HG03521 (cell line): ENCODE measurements around the gene NBEA.

Experiments used
- ATAC-seq: cut with Tn5 transposase; IDR thresholded peaks from one replicate; pipeline ENCODE4 v1.9.1; 2021; ENCODE audit warnings: mild to moderate bottlenecking, moderate library complexity; ENCODE audit not compliant: unreplicated experiment

NBEA gene

DNA sequence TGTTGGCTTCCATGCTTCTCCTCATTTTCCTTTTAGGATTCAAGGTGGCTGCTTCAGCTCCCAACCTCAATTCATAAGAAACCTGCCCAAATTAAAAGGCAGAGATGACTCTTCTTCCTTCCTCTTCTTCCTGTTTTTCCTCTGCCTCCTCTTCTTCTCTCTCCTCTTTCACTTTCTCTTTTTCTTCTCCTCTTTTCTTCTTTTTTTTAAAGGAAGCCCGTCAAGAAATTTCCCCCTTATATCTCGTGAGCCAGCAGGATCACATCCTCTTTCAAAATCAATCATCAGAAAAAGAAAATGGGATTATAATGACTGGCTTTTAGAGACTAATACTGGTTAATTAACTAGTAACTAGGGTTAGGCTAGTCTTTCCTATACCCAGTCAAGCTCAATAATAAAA is 220.3 kb downstream of the NBEA start:
- no peak for ATAC-seq

DNA sequence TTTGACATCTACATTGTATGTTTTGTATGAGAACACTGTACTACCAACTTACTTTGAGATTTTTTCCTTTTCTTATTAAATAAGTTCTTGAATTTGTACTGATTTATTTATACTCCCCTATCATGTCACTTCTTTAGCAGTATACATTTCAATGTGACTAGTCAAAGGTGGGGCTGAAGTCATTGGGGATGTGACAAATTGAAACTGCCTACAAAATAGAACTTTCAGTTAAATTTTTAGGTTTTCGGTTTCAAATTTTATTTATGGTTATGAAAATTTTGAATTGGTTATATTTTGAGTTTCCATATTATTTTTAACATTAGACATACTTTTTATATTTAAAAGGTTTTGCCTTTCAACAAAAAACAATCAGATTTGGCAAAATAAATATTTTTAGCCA is 221.6 kb downstream of the NBEA start:
- ATAC-seq = peak; percentile 50

DNA sequence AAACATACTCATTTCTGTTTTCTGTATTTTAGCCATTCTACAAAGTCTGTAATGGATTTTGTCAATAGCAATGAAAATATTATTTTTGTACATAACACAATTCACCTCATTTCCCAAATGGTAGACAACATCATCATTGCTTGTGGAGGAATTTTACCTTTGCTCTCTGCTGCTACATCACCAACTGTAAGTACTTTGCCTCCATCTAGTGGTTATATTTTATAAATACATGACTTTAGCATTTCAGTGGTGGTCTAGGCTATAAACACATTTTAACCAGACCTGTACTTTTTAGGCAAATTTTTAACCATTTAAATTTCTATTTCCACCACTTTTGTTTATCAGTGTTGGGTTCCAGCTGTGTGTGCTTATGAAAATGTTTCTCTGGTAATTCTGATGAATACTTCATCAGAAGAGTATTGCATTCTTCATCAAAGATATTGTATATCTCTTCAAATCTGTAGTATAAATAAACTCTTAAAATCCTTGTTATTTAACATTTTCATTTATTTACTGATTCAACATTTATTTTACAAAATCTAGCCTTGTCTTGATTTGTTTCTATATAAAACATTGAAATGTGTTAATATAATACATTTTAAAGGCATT is 222.4 kb downstream of the NBEA start:
- ATAC-seq = peak; percentile 78

DNA sequence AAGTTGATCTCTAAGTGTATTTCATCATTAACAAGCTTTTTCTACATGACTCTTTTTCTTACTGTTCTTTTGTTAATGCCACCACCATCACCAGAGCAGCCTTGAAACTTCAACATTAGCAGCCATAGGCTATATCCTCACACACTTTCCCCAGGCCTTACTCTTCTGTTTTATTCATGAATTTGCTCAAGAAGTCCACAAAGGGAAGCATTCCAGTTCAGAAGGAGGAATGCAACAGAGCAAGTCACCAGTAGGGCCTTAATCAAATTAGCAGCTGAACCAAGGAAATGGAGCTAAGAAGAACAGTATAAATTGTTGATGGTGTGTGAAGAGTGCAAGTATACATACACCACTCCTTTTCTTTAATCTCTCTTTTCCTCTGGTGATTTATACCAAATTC is 223.1 kb downstream of the NBEA start:
- ATAC-seq = no peak

GRCh38 chr13:35179494-35179893 is 237.4 kb downstream of the NBEA start:
- no peak for ATAC-seq

GRCh38 chr13:35179920-35180663 is 238.0 kb downstream of the NBEA start:
- ATAC-seq = no peak

DNA sequence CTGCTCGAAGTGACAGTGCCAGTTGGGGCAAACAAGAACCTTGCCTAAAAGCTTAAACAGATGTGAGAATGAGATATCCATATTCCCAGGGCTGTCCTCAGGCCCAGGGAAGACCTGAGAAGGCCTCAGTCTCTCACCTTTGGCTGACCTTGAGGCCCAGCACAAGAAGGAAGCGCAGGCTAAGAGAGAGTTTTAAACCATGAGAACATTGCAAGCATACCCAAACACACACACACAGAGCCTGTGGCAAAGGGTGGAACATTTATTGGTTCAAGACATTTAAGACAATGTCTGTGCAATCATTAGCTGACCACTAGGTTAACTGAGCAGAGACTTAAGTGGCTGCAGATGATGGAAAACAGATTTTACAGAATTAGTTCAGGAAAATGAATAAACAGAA is 248.2 kb downstream of the NBEA start:
- ATAC-seq = no peak

- no peak for ATAC-seq
Measured at GRCh38 chr13:35191883-35192282, 249.8 kb downstream of the NBEA start.

GRCh38 chr13:35198613-35199200 is 256.6 kb downstream of the NBEA start:
- ATAC-seq = no peak

GRCh38 chr13:35208587-35208986 is 266.5 kb downstream of the NBEA start:
- ATAC-seq = no peak

- ATAC-seq = no peak
Measured at GRCh38 chr13:35210261-35210660, 268.2 kb downstream of the NBEA start.

GRCh38 chr13:35211949-35212348 is 269.9 kb downstream of the NBEA start:
- ATAC-seq = no peak

- ATAC-seq = no peak
Measured at GRCh38 chr13:35213911-35214310, 271.8 kb downstream of the NBEA start.

DNA sequence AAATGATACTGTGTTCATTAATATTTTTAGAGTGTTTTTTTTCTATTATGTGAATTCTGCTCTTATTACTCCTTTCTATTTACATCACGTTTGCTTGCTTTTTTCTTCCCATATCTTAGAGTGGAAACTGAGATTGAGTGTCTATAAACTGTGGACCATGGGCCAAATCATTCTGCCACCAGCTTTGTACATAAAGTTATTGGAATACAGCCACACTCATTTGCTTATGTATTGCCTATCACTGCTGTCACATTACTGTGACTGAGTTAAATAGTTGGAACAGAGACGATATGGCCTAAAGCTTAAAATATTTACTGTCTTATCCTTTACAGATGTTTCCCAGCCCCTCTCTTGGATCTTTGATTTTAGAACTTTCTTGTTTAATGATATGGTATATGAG is 274.1 kb downstream of the NBEA start:
- no peak for ATAC-seq

DNA sequence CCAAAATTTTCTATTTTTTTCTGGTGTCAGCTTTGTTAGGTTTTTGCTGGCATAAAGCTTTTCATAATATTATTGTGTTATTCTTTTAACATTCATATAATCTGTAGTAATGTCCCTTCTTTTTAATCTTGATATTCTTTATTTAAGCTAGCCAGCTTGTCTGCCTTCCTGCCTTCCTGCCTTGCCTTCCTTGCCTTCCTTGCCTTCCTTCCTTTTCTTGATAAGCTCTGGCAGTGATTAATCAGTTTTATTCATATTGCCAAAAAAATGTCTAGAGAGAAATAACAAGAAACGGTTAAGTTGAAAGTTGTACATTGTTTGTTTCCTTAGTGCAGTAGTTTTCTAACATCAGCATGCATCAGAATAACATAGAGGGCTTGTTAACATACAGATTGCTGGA is 277.0 kb downstream of the NBEA start:
- no peak for ATAC-seq

DNA sequence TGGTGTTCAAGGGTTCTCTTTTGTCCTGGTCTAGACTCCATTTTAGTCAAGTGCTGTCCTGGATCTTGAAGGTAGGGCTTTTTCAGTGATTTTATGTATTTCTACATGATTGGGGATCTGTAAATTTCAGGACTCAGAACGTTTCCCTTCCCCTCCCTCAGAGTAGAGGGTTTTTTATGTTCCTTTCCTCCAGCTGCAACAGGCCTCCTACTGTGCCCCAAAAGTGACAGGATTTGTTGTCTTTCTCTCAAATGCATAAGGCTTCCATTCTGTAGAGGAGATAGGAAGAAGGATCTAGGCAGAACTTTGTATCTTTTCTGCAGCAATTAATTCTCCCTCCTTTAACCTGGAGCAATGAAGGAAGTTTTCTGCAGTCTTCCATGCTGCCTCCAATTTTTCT is 283.1 kb downstream of the NBEA start:
- no peak for ATAC-seq

DNA sequence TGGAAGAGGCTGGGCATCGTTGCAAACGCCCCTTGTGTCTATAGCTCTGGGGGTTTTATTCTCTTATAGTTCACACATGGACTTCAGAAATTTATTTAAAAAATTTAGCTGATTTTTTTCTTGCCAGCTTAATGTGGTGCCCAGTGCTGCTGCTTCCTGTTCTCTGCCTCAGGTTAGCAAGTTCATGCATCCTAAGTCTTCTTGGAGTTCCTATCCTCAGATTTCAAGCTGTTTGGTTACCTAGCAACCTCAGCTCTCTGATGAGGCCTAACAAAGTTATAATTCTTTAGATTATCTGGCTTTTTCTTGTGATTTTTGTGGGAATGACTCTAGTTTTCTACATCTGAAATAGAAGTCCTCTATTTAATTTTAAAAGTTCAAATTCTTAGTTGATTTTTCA is 283.5 kb downstream of the NBEA start:
- no peak for ATAC-seq

DNA sequence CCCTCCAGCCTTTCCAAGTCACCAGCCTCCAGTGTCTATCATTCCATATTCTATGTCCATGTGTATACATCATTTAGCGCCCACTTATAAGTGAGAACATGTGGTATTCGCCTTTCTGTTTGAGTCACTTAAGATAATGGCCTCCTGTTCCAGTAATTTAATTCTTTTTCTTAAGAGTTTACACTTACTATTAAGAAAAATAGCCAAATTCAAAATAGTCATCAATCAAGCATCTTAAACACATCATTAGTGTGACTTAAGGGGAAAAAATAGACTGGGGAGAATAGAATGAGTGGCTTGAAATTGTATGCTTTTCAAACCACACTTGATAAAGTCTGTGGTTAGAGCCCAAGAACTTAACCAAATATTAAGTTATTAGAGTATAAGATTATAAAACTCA is 286.5 kb downstream of the NBEA start:
- no peak for ATAC-seq

DNA sequence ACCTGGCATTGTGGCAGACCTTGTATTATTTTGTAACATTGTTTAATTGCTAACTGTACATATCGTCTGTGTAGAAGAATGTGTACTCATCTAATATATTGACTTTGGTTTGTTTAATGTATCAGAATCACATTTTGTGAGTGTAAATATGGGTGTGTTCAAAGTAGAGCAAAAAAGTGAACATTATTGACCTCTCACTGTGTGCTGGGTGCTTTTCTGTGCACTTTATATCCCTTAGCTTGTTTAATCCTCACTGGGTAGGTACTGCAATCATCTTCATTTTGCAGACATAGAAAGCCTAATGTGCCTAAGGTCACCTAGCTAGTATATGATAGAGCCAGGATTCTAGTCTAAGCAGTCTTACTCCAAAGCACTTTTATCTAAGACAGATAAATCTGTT is 289.4 kb downstream of the NBEA start:
- ATAC-seq = no peak

DNA sequence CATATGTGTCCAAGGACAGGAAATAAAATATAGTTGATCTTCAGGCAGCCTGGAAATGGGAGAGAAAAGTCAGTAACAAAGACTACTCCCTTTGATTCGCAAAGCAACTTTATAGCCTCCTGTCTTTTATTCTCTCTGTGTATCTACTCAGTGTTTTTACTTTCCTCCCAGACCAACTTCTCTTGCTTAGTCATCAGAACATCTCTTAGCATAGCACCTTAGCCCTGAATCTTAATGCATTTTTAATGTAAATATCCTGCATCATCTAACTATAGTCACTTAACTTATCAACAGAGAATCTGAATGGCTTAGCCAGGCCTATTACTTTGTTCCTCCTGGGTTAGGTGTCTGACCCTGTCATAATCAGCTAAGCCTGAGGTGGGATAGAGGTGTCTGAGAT is 296.2 kb downstream of the NBEA start:
- ATAC-seq = no peak

- peak; percentile 100 for ATAC-seq
Measured at GRCh38 chr13:35252536-35253205, 310.6 kb downstream of the NBEA start.

- no peak for ATAC-seq
Measured at GRCh38 chr13:35255241-35255640, 313.2 kb downstream of the NBEA start.
